NT2/D1 (cell line): ENCODE measurements around the gene PEAK1.
A peak's percentile ranks its signal among the peaks of the same experiment; 100 is the strongest.
"Not testable (repeated sequence)": the region's sequence is repeated elsewhere in the genome, so short reads cannot be mapped to it uniquely, and the experiment has no call there.

Experiments
- DNase-seq: peaks from one replicate; pipeline ENCODE4 v3.0.0-alpha.2; 2011; ENCODE audit warnings: low read depth, low spot score
- H3K27me3 ChIP-seq: 2 replicates; pipeline ENCODE4 v1.6.0; 2011; ENCODE audit warnings: mild to moderate bottlenecking; ENCODE audit not compliant: insufficient read length, insufficient read depth
- H3K36me3 ChIP-seq: 2 replicates; pipeline ENCODE4 v1.6.1; 2011; ENCODE audit warnings: mild to moderate bottlenecking, low read length, mixed read lengths; ENCODE audit not compliant: insufficient read depth, insufficient read length
- H3K4me1 ChIP-seq: 2 replicates; pipeline ENCODE4 v1.5.1; 2011; ENCODE audit not compliant: insufficient read depth, insufficient read length
- H3K4me3 ChIP-seq: 2 replicates; pipeline ENCODE4 v1.5.1; 2011; ENCODE audit warnings: low read depth; ENCODE audit not compliant: insufficient read length
- H3K9ac ChIP-seq: 2 replicates; pipeline ENCODE4 v1.6.0; 2011; ENCODE audit warnings: low read depth; ENCODE audit not compliant: insufficient read length
- H3K9me3 ChIP-seq: 2 replicates; pipeline ENCODE4 v1.5.1; 2011; ENCODE audit warnings: mild to moderate bottlenecking, low read length; ENCODE audit not compliant: insufficient read depth
- SUZ12 ChIP-seq: IDR thresholded peaks from 2 replicates; pipeline ENCODE4 v1.6.1; 2011; ENCODE audit not compliant: insufficient read length, insufficient read depth; ENCODE audit errors: extremely low read depth
- YY1 ChIP-seq: IDR thresholded peaks from 2 replicates; pipeline ENCODE4 v1.6.1; 2011; ENCODE audit not compliant: insufficient read length, insufficient read depth
- ZNF274 ChIP-seq: IDR thresholded peaks from 2 replicates; pipeline ENCODE4 v1.6.1; 2011; ENCODE audit warnings: mild to moderate bottlenecking, low read depth, low read length

Gene PEAK1

GRCh38 chr15:77168616-77169015 is 251.3 kb downstream of the PEAK1 start:
- DNase-seq: no peak
- TF ChIP-seq YY1: no peak
- no peak for TF ChIP-seq SUZ12
- no peak for TF ChIP-seq ZNF274
- Histone ChIP-seq H3K9ac (no peak overlapping the region), H3K36me3 (no peaks in the 10 kb centered on the region), H3K4me1 (no peaks in the 10 kb centered on the region), H3K4me3 (no peak overlapping the region), H3K9me3 (no peaks in the 10 kb centered on the region), H3K27me3 (no peaks in the 10 kb centered on the region)

- DNase-seq: no peak
- TF ChIP-seq SUZ12 (no peak), ZNF274 (no peak), YY1 (no peak)
- Histone ChIP-seq H3K4me3 (no peak overlapping the region), H3K9me3 (no peaks in the 10 kb centered on the region), H3K4me1 (no peaks in the 10 kb centered on the region), H3K9ac (no peak overlapping the region), H3K27me3 (no peaks in the 10 kb centered on the region), H3K36me3 (no peaks in the 10 kb centered on the region)
These were observed 251.8 kb downstream of the PEAK1 start for GRCh38 chr15:77168141-77168540.

DNA sequence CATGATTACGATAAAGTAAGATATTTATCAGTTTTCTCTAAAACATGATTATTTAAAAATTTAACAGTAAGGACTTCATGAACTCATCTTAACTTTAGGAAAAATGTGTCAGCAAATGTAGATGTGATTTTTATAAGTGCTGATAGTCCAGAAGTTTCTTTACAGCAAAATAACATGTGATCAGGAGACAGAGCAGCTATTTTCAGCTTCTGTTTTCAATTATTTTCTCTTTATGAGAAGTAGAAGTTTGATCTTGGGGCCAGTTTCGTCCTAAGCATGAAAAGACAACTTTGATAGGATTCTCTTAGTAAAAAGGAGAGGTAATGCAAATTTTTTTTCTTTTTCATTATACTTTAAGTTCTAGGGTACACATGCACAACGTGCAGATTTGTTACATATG is 252.5 kb downstream of the PEAK1 start:
- Histone ChIP-seq H3K4me3 (no peak overlapping the region), H3K27me3 (no peaks in the 10 kb centered on the region), H3K9me3 (no peaks in the 10 kb centered on the region), H3K36me3 (no peaks in the 10 kb centered on the region), H3K9ac (no peak overlapping the region), H3K4me1 (no peaks in the 10 kb centered on the region)
- no peak for DNase-seq
- TF ChIP-seq YY1 (no peak), ZNF274 (no peak), SUZ12 (no peak)

- no peak overlapping the region for H3K4me3 ChIP-seq
- TF ChIP-seq ZNF274 (no peak), YY1 (no peak), SUZ12 (no peak)
- H3K27me3 ChIP-seq: no peaks in the 10 kb centered on the region
- H3K36me3 ChIP-seq: no peaks in the 10 kb centered on the region
- no peak overlapping the region for H3K9ac ChIP-seq
- H3K9me3 ChIP-seq: no peaks in the 10 kb centered on the region
- DNase-seq: no peak
- no peaks in the 10 kb centered on the region for H3K4me1 ChIP-seq
These were observed 256.0 kb downstream of the PEAK1 start for GRCh38 chr15:77163781-77164384.

GRCh38 chr15:77162872-77163633 is 256.9 kb downstream of the PEAK1 start:
- Histone ChIP-seq H3K9me3 (peaks cover 2% of the 10 kb centered on the region; the same call in 1 of the 2 replicates), H3K4me3 (no peak overlapping the region), H3K4me1 (no peaks in the 10 kb centered on the region), H3K9ac (no peak overlapping the region), H3K36me3 (peaks cover 5% of the 10 kb centered on the region), H3K27me3 (no peaks in the 10 kb centered on the region)
- DNase-seq: no peak
- TF ChIP-seq ZNF274: no peak
- TF ChIP-seq SUZ12: no peak
- TF ChIP-seq YY1: no peak

DNA sequence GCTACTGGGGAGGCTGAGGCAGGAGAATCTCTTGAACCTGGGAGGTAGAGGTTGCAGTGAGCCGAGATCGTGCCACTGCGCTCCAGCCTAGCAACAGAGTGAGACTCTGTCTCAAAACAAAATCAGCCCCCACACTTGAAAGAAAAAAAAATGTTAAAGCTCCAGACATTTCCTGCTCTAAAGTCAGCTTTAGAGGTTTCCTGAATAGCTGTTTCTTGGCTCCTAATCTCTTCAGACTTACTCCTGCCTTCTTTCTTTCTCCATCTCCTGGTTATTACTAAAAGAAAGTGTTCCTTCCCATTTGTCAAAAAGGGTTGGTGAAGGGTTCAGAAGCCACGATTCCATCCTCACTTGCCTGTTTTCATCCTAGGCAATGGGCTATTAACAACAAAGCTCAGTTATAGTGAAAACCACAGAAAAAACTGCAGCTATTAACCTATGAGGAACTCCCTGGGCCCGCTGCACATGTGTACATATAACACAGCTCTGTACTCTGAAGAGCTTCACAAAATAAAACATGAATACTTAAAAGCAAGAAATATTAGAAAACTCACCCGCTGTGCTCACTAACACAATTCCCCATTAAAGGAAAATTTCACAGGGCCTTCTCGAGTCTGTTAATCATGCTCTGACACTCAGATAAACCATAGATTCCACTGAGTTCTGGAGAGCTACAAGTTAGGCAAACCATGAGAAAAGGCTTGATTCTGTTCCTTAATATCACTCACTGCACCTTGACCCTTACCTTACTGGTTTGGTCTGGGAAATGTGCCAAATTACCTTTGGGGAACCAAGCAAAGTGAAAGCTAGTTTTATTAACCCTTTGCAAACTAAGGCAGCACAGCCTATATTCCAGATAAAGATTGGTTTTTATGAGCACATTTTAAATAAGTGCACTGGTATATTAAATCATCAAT is 259.1 kb downstream of the PEAK1 start:
- no peaks in the 10 kb centered on the region for H3K4me1 ChIP-seq
- DNase-seq: no peak
- peaks cover 13% of the 10 kb centered on the region for H3K36me3 ChIP-seq
- no peaks in the 10 kb centered on the region for H3K27me3 ChIP-seq
- TF ChIP-seq SUZ12 (no peak), YY1 (no peak), ZNF274 (no peak)
- H3K9me3 ChIP-seq: peaks cover 20% of the 10 kb centered on the region
- H3K4me3 ChIP-seq: no peak overlapping the region
- no peak overlapping the region for H3K9ac ChIP-seq

GRCh38 chr15:77156000-77156399 is 263.9 kb downstream of the PEAK1 start:
- H3K4me3 ChIP-seq, H3K9ac ChIP-seq, H3K4me1 ChIP-seq, H3K27me3 ChIP-seq: not testable (repeated sequence)
- Histone ChIP-seq H3K36me3 (peaks cover 13% of the 10 kb centered on the region), H3K9me3 (peaks cover 20% of the 10 kb centered on the region)
- peak; percentile 25 for DNase-seq
